ENCODE data around the gene GYS2.

The GYS2 gene

DNA sequence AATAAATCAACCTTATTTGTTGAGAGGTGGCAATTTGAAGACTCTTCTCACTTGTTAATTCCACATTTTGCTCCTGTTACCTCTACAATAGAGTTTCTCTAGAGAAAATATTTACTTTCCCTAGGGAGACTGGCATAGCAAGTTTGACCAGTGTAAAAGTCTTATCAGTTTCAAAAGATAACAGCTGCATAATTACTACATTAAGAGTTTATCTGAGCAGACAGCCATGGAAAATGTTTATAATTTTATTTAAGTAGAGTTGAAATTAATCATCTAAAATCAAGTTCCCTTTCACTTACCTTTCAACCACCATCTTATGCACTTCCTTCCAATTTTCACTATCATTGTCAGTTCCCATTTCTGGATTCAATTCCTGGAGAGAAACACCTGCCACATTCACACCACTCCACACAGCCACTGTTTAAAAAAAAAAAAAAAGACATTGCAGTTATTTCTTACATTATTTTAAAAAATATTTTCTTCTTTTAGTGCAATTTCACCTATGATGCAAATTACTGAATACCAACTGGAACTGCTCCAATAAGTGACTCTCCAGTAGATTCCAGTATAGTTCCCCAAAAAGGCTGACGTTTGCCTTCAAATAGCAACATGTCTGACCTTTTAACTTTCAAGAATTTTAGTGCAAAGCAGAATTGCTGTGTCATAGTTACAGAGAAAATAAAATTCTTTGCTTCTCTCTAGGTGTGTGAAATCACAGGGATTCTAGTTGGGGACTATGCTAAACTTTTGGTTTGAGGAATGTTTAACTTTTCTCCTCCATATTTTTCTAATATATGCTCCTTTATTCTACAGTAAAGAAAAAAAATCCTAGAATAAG, 33.6 kb upstream of the GYS2 start:
- Histone ChIP-seq H3K9me3 (ENCODE audit: control insufficient read depth, low read length) (no peaks in the 10 kb centered on the region), H2AFZ (no peak overlapping the region), H3K4me2 (ENCODE audit: low read length) (no peak overlapping the region), H3K4me1 (no peaks in the 10 kb centered on the region), H3K79me2 (no peaks in the 10 kb centered on the region), H3K9ac (no peak overlapping the region), H3K36me3 (ENCODE audit: control insufficient read depth, insufficient read depth, low read length) (no peaks in the 10 kb centered on the region), H3K27me3 (ENCODE audit: control insufficient read depth, insufficient read depth, low read length) (no peaks in the 10 kb centered on the region), H3K4me3 (ENCODE audit: low read depth, low read length) (no peak overlapping the region), H3K27ac (no peak overlapping the region)
- TF ChIP-seq, protein P1, sequence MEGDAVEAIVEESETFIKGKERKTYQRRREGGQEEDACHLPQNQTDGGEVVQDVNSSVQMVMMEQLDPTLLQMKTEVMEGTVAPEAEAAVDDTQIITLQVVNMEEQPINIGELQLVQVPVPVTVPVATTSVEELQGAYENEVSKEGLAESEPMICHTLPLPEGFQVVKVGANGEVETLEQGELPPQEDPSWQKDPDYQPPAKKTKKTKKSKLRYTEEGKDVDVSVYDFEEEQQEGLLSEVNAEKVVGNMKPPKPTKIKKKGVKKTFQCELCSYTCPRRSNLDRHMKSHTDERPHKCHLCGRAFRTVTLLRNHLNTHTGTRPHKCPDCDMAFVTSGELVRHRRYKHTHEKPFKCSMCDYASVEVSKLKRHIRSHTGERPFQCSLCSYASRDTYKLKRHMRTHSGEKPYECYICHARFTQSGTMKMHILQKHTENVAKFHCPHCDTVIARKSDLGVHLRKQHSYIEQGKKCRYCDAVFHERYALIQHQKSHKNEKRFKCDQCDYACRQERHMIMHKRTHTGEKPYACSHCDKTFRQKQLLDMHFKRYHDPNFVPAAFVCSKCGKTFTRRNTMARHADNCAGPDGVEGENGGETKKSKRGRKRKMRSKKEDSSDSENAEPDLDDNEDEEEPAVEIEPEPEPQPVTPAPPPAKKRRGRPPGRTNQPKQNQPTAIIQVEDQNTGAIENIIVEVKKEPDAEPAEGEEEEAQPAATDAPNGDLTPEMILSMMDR (IDR thresholded peaks at IDR 0.05): no peak

DNA sequence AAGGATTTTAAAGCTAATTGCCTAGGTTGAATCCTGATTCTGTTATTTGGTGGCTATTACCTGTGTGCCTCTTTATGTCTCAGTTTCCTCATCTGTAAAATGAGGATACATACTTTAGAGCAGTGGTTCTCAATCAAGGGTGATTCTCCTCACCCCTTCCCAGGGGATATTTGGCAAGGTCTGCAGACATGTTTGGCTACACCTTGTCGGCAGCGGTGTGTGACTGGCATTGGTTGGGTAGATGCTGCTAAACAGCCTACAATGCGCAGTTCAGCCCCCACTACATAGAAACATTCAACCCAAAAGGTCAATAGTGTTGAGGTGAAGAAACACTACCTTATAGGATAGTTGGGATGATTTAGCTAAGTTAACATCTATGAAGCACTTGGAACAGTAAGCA, 29.6 kb upstream of the GYS2 start:
- H3K9me3 ChIP-seq (ENCODE audit: control insufficient read depth, low read length): no peaks in the 10 kb centered on the region
- H3K4me3 ChIP-seq (ENCODE audit: low read depth, low read length): no peak overlapping the region
- no peaks in the 10 kb centered on the region for H3K36me3 ChIP-seq (ENCODE audit: control insufficient read depth, insufficient read depth, low read length)
- no peaks in the 10 kb centered on the region for H3K79me2 ChIP-seq
- TF ChIP-seq, protein P1 (IDR thresholded peaks at IDR 0.05): no peak
- no peak overlapping the region for H3K4me2 ChIP-seq (ENCODE audit: low read length)
- no peak overlapping the region for H3K9ac ChIP-seq
- H3K4me1 ChIP-seq: no peaks in the 10 kb centered on the region
- H2AFZ ChIP-seq: no peak overlapping the region
- H3K27me3 ChIP-seq (ENCODE audit: control insufficient read depth, insufficient read depth, low read length): no peaks in the 10 kb centered on the region
- H3K27ac ChIP-seq: no peak overlapping the region

DNA sequence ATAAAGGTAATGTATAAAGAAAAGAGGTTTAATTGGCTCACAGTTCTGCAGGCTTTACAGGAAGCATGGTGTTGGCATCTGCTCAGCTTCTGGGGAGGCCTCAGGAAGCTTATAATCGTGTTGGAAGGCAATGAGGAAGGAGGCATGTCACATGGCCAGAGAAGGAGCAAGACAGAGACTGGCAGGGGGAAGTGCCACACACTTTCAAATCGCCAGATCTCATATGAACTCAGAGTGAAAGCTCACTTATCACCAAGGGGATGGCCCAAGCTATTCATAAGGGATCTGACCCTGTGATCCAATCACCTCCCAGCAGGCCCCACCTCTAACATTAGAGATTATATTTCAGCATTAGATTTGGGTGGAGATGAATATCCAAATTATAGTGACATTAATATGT, 26.7 kb upstream of the GYS2 start:
- Histone ChIP-seq H2AFZ (no peak overlapping the region), H3K27me3 (ENCODE audit: control insufficient read depth, insufficient read depth, low read length) (no peaks in the 10 kb centered on the region), H3K79me2 (no peaks in the 10 kb centered on the region), H3K9me3 (ENCODE audit: control insufficient read depth, low read length) (no peaks in the 10 kb centered on the region), H3K4me3 (ENCODE audit: low read depth, low read length) (no peak overlapping the region), H3K9ac (no peak overlapping the region), H3K4me2 (ENCODE audit: low read length) (no peak overlapping the region), H3K27ac (no peak overlapping the region), H3K36me3 (ENCODE audit: control insufficient read depth, insufficient read depth, low read length) (no peaks in the 10 kb centered on the region), H3K4me1 (no peaks in the 10 kb centered on the region)
- TF ChIP-seq, protein P1 (IDR thresholded peaks at IDR 0.05): no peak

DNA sequence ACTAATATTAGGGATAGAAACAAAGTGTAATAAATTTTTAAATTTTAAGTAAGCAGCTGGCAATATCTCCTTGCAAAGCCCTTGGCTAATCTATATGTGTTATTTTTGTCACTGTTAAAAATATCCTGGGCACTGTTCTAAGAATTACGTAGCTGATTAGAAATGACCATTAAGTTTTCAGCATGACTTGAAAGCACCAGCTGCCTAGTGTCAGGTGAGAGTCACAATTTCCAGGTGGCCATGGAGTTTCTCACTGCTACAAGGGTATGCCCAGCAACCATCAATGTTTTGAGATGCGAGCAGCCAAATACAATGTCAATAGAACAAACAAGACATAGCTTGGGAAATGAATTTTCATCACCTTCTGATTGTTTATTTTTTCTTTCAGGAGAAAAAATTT, 23.3 kb upstream of the GYS2 start:
- H3K4me2 ChIP-seq (ENCODE audit: low read length): no peak overlapping the region
- no peaks in the 10 kb centered on the region for H3K79me2 ChIP-seq
- no peak overlapping the region for H2AFZ ChIP-seq
- no peak overlapping the region for H3K27ac ChIP-seq
- H3K4me3 ChIP-seq (ENCODE audit: low read depth, low read length): no peak overlapping the region
- H3K9ac ChIP-seq: no peak overlapping the region
- no peaks in the 10 kb centered on the region for H3K4me1 ChIP-seq
- TF ChIP-seq, protein P1 (IDR thresholded peaks at IDR 0.05): no peak
- no peaks in the 10 kb centered on the region for H3K36me3 ChIP-seq (ENCODE audit: control insufficient read depth, insufficient read depth, low read length)
- H3K27me3 ChIP-seq (ENCODE audit: control insufficient read depth, insufficient read depth, low read length): no peaks in the 10 kb centered on the region
- no peaks in the 10 kb centered on the region for H3K9me3 ChIP-seq (ENCODE audit: control insufficient read depth, low read length)

DNA sequence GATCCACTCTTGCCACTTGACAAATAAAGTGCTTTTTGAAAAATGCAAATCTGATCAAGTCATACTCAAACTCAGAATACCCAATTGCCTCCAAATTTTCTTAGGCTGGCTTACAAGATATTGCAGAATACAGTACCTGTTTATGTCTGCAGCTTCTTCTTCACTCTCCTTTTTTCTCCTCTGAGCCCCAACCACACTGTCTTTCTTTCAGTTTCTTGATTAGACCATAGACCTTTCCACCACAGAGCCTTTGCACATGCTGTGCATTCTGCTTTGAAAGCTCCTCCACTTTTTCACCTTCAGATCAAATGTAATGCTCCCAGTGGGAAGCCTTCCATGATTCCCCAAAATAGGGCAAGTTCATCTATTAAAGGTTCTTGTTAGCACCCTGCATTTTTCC, 13.9 kb upstream of the GYS2 start:
- Histone ChIP-seq H3K27me3 (ENCODE audit: control insufficient read depth, insufficient read depth, low read length) (no peaks in the 10 kb centered on the region), H3K4me2 (ENCODE audit: low read length) (no peak overlapping the region), H3K79me2 (no peaks in the 10 kb centered on the region), H3K9me3 (ENCODE audit: control insufficient read depth, low read length) (no peaks in the 10 kb centered on the region), H3K4me1 (no peaks in the 10 kb centered on the region), H3K4me3 (ENCODE audit: low read depth, low read length) (no peak overlapping the region), H3K9ac (no peak overlapping the region), H3K36me3 (ENCODE audit: control insufficient read depth, insufficient read depth, low read length) (no peaks in the 10 kb centered on the region), H2AFZ (no peak overlapping the region), H3K27ac (no peak overlapping the region)
- TF ChIP-seq, protein P1 (IDR thresholded peaks at IDR 0.05): no peak
